Activated CD8-positive, alpha-beta memory T cell treated with anti-CD3 and anti-CD28 coated beads, Interleukin-2, amount 10 ng/mL, durations not matched to agents 7 days and 5 days (primary cell): ENCODE results near the gene OR5H15. TPM values are rescaled to one million over a fixed set of nuclear protein-coding genes. Genes with fewer than 3 reads are reported as not detected.
"Not testable (repeated sequence)": the region's sequence is repeated elsewhere in the genome, so short reads cannot be mapped to it uniquely, and the experiment has no call there.

ENCODE experiments used
- ATAC-seq: fragments of 150-1000 bp; cut with Tn5 transposase; one replicate; pipeline ENCODE4 v1.10.0; 2021; ENCODE audit warnings: moderate library complexity
- CTCF ChIA-PET: fragments of 350-600 bp; sonication (Branson Sonifier 250); formaldehyde crosslinking; loops from one replicate; lab custom pipeline; 2021; ENCODE audit warnings: antibody characterized with exemption; lab: Charles Lee
- DNase-seq: peaks from one replicate; pipeline ENCODE4 v3.0.0-alpha.2; 2020
- H3K27ac Mint-ChIP-seq: one replicate; pipeline ENCODE4 v1.8.0; 2021; ENCODE audit warnings: mild to moderate bottlenecking, mixed read lengths
- H3K27me3 Mint-ChIP-seq: one replicate; pipeline ENCODE4 v1.8.0; 2021; ENCODE audit warnings: mixed read lengths
- H3K36me3 Mint-ChIP-seq: one replicate; pipeline ENCODE4 v1.8.0; 2021; ENCODE audit warnings: mild to moderate bottlenecking, mixed read lengths
- H3K4me1 Mint-ChIP-seq: one replicate; pipeline ENCODE4 v1.8.0; 2021; ENCODE audit warnings: mixed read lengths
- H3K4me3 Mint-ChIP-seq: one replicate; pipeline ENCODE4 v1.8.0; 2021; ENCODE audit warnings: mild to moderate bottlenecking, moderate library complexity, mixed read lengths
- H3K9me3 Mint-ChIP-seq: one replicate; pipeline ENCODE4 v1.8.0; 2022; ENCODE audit warnings: low read depth, mixed read lengths
- total RNA-seq, 2 experiments: library from RNA; stranded (reverse); gene quantifications; one replicate each; pipeline ENCODE4 v1.2.3, GENCODE V29; 2021

OR5H15 gene
- total RNA-seq, 2 experiments from 2014 or later, result not detected

DNA sequence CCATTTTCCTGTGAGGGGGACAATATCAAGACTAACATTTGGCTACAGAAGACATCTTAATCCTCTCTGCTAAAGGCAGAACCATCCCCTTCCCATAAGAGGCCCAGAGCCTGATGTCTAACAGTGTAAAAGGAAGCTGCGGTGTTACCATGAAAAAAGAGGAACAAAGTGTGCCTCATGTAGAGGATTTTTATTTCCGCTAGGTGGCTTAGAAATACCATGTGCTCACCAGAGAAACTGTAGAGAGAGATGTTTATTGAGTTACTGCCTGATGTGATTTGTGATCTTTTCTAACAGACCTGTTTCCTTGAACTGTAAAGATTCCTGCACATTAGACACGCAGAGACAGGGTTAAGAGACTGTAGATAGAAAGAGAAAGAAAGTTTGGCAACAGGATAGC, 22.0 kb downstream of the OR5H15 start:
- DNase-seq, result no peak
- no peaks in the 10 kb centered on the region for H3K9me3 Mint-ChIP-seq
- ATAC-seq, result peak; percentile 80
- no peak overlapping the region for H3K4me3 Mint-ChIP-seq
- no peak overlapping the region for H3K27ac Mint-ChIP-seq
- no peaks in the 10 kb centered on the region for H3K27me3 Mint-ChIP-seq
- CTCF ChIA-PET, result no interaction called here
- peaks cover 11% of the 10 kb centered on the region for H3K4me1 Mint-ChIP-seq
- no peaks in the 10 kb centered on the region for H3K36me3 Mint-ChIP-seq

- ATAC-seq, H3K9me3 Mint-ChIP-seq, CTCF ChIA-PET, DNase-seq, H3K36me3 Mint-ChIP-seq, H3K27me3 Mint-ChIP-seq, H3K4me3 Mint-ChIP-seq, H3K27ac Mint-ChIP-seq: not testable (repeated sequence)
- H3K4me1 Mint-ChIP-seq, result peaks cover 11% of the 10 kb centered on the region
Observed at GRCh38 chr3:98190911-98191310, 24.4 kb downstream of the OR5H15 start.

DNA sequence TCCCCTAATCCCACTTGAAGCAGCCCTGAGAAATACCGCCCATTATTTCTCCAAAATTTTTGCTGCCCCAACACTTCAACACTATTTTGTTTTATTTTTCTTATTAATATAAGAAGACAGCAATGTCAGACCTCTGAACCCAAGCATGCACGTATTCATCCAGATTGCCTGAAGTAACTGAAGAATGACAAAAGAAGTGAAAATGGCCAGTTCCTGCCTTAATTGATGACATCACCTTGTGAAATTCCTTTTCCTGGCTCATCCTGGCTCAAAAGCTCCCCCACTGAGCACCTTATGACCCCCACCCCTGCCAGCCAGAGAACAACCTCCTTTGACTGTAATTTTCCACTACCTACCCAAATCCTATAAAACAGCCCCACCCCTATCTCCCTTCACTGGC, 29.8 kb downstream of the OR5H15 start:
- H3K27ac Mint-ChIP-seq, DNase-seq, H3K27me3 Mint-ChIP-seq, CTCF ChIA-PET, H3K9me3 Mint-ChIP-seq, H3K4me3 Mint-ChIP-seq, ATAC-seq, H3K36me3 Mint-ChIP-seq, H3K4me1 Mint-ChIP-seq: not testable (repeated sequence)

DNA sequence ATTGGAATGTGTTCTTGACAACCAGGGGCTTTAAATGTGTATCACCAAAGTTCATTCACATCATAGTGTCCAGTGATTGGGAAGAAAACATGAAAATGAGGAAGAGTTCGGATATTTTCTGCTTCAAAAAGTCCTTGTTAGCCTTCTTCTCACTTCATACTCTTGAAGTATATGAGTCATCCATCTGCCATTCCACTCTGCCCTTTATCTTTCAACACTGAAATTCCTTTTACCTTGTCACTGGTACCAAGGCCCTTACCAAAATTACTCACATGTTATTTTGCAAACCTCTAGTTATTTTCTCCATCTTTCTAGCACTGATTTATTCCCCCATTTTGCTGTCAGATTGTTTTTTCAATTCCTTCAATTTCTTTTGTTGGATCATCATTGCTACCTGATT, 32.5 kb downstream of the OR5H15 start:
- no peak overlapping the region for H3K4me3 Mint-ChIP-seq
- no peak for DNase-seq
- H3K4me1 Mint-ChIP-seq, result no peaks in the 10 kb centered on the region
- ATAC-seq, result no peak
- no peak overlapping the region for H3K27ac Mint-ChIP-seq
- no peaks in the 10 kb centered on the region for H3K9me3 Mint-ChIP-seq
- H3K27me3 Mint-ChIP-seq, result peaks cover 5% of the 10 kb centered on the region
- H3K36me3 Mint-ChIP-seq, result no peaks in the 10 kb centered on the region
- CTCF ChIA-PET, result no interaction called here

DNA sequence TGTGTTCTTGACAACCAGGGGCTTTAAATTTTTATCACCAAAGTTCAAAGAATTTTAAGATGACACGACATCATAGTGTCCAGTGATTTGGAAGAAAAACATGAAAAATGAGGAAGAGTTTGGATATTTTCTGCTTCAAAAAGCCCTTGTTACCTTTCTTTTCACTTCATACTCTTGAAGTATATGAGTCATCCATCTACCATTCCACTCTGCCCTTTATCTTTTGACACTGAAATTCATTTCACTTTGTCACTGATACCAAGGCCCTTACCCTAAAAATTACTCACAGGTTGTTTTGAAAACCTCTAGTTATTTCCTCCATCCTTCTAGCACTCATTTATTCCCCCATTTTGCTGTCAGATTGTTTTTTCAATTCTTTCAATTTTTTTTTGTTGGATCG, 42.7 kb downstream of the OR5H15 start:
- CTCF ChIA-PET, result no interaction called here
- DNase-seq, result no peak
- ATAC-seq, result no peak
- no peaks in the 10 kb centered on the region for H3K9me3 Mint-ChIP-seq
- H3K27me3 Mint-ChIP-seq, result peaks cover 7% of the 10 kb centered on the region
- H3K27ac Mint-ChIP-seq, result no peak overlapping the region
- H3K4me3 Mint-ChIP-seq, result no peak overlapping the region
- no peaks in the 10 kb centered on the region for H3K4me1 Mint-ChIP-seq
- no peaks in the 10 kb centered on the region for H3K36me3 Mint-ChIP-seq

DNA sequence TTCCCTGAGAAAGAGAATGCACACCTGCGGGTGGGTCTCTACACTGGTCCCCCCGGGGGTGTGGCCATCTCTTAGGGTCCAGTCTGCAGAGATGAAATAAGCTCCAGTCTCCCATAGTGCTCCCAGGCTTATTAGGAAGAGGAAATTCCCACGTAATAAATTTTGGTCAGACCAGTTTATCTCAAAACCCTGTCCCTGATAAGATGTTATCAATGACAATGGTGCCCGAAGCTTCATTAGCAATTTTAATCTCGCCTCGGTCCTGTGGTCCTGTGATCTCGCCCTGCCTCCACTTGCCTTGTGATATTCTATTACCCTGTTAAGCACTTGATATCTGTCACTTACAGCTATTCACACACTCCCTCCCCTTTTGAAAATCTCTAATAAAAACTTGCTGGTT, 46.8 kb downstream of the OR5H15 start:
- ATAC-seq (no peak), DNase-seq (no peak)
- Mint-ChIP-seq H3K4me1 (no peaks in the 10 kb centered on the region), H3K36me3 (no peaks in the 10 kb centered on the region), H3K27ac (no peak overlapping the region), H3K27me3 (peaks cover 4% of the 10 kb centered on the region), H3K4me3 (no peak overlapping the region), H3K9me3 (no peaks in the 10 kb centered on the region)
- CTCF ChIA-PET, result no interaction called here

- H3K4me3 Mint-ChIP-seq, result no peak overlapping the region
- no peaks in the 10 kb centered on the region for H3K36me3 Mint-ChIP-seq
- H3K4me1 Mint-ChIP-seq, result no peaks in the 10 kb centered on the region
- DNase-seq (no peak), ATAC-seq (no peak)
- no peak overlapping the region for H3K27ac Mint-ChIP-seq
- H3K9me3 Mint-ChIP-seq, result no peaks in the 10 kb centered on the region
- H3K27me3 Mint-ChIP-seq, result peaks cover 4% of the 10 kb centered on the region
- CTCF ChIA-PET, result no interaction called here
Observed at GRCh38 chr3:98215051-98215450, 48.6 kb downstream of the OR5H15 start.

Other genes with a start within 250 kb of the OR5H15 start
- gene RIOX2, start 194.3 kb upstream of the OR5H15 start, total RNA-seq, result 10 to 100 TPM; 47.9 to 82.1 TPM
- gene GABRR3, start 131.4 kb upstream of the OR5H15 start, total RNA-seq, result not detected
- not detected for gene OR5AC2, start 79.5 kb upstream of the OR5H15 start, total RNA-seq
- gene OR5H1, start 36.0 kb upstream of the OR5H15 start, total RNA-seq, result not detected
- not detected for gene OR5H14, start 19.2 kb upstream of the OR5H15 start, total RNA-seq
- not detected for gene OR5H6, start 97.5 kb downstream of the OR5H15 start, total RNA-seq
- gene OR5H2, start 115.8 kb downstream of the OR5H15 start, total RNA-seq, result not detected
- gene OR5K4, start 187.2 kb downstream of the OR5H15 start, total RNA-seq, result not detected
- gene OR5K3, start 224.0 kb downstream of the OR5H15 start, total RNA-seq, result not detected